Activated B cell treated with CpG ODN at 0.5 μM for 24 hours (primary cell): ENCODE measurements around the gene HEXIM2. TPM values are rescaled to one million over a fixed set of nuclear protein-coding genes. Genes with fewer than 3 reads are reported as not detected.

Source experiments
- ATAC-seq: fragments of 200-7000 bp; cut with Tn5 transposase; one replicate; pipeline ENCODE4 v1.10.0; 2021; ENCODE audit warnings: low read depth, mild to moderate bottlenecking, moderate library complexity
- CTCF ChIA-PET: fragments of 350-600 bp; sonication (Branson Sonifier 250); formaldehyde crosslinking; loops from one replicate; lab custom pipeline; 2021; ENCODE audit warnings: antibody characterized with exemption; lab: Charles Lee
- POLR2A ChIA-PET: fragments of 350-600 bp; sonication (Branson Sonifier 250); formaldehyde crosslinking; loops from one replicate; lab custom pipeline; 2021; ENCODE audit warnings: antibody characterized with exemption; lab: Charles Lee
- DNase-seq: peaks from one replicate; pipeline ENCODE4 v3.0.0; 2022
- H3K27ac Mint-ChIP-seq: one replicate; pipeline ENCODE4 v1.8.0; 2020; ENCODE audit warnings: mixed read lengths
- H3K27me3 Mint-ChIP-seq: one replicate; pipeline ENCODE4 v1.8.0; 2021; ENCODE audit warnings: mixed read lengths
- H3K36me3 Mint-ChIP-seq: one replicate; pipeline ENCODE4 v1.8.0; 2021; ENCODE audit warnings: low read depth, mixed read lengths
- H3K4me1 Mint-ChIP-seq: one replicate; pipeline ENCODE4 v1.8.0; 2021; ENCODE audit warnings: mixed read lengths
- H3K4me3 Mint-ChIP-seq: one replicate; pipeline ENCODE4 v1.8.0; 2020; ENCODE audit warnings: mild to moderate bottlenecking, mixed read lengths
- H3K9me3 Mint-ChIP-seq: one replicate; pipeline ENCODE4 v1.8.0; 2020; ENCODE audit warnings: mixed read lengths
- CTCF ChIP-seq: fragments of 200-600 bp; IDR thresholded peaks from one replicate; pipeline ENCODE4 v1.8.0; 2022; ENCODE audit warnings: antibody characterized with exemption, mild to moderate bottlenecking
- intact Hi-C: fragments of 100-400 bp; cut with micrococcal nuclease; formaldehyde crosslinking; loops from one replicate; pipeline ENCODE4 v1.15.1; 2024
- total RNA-seq: library from RNA; stranded (reverse); gene quantifications from 2 replicates; pipeline ENCODE4 v1.2.3, GENCODE V29; 2022

HEXIM2 gene
- total RNA-seq, 1 donor from 2014 or later, result 11.1 TPM

GRCh38 chr17:45115015-45115625 lies 46.6 kb upstream of the HEXIM2 start:
- Mint-ChIP-seq H3K4me1 (peaks cover 13% of the 10 kb centered on the region), H3K27me3 (peaks cover 2% of the 10 kb centered on the region), H3K36me3 (no peaks in the 10 kb centered on the region), H3K27ac (no peak overlapping the region), H3K4me3 (no peak overlapping the region), H3K9me3 (no peaks in the 10 kb centered on the region)
- intact Hi-C loops, result no loop called here
- ChIA-PET POLR2A (no interaction called here), CTCF (no interaction called here)
- no peak for ATAC-seq
- TF ChIP-seq CTCF, result no peak
- DNase-seq, result no peak

- Mint-ChIP-seq H3K27ac (no peak overlapping the region), H3K9me3 (no peaks in the 10 kb centered on the region), H3K4me3 (no peak overlapping the region), H3K4me1 (peaks cover 13% of the 10 kb centered on the region), H3K36me3 (no peaks in the 10 kb centered on the region), H3K27me3 (peaks cover 3% of the 10 kb centered on the region)
- ATAC-seq (no peak), DNase-seq (no peak)
- CTCF ChIA-PET, result no interaction called here
- POLR2A ChIA-PET, result no interaction called here
- intact Hi-C loops, result no loop called here
- no peak for TF ChIP-seq CTCF
These were observed 45.8 kb upstream of the HEXIM2 start for GRCh38 chr17:45115871-45116270.

- ATAC-seq (no peak), DNase-seq (no peak)
- no peaks in the 10 kb centered on the region for H3K9me3 Mint-ChIP-seq
- no peak for TF ChIP-seq CTCF
- intact Hi-C loops, result no loop called here
- H3K27me3 Mint-ChIP-seq, result peaks cover 6% of the 10 kb centered on the region
- no peak overlapping the region for H3K4me3 Mint-ChIP-seq
- ChIA-PET POLR2A (no interaction called here), CTCF (no interaction called here)
- H3K4me1 Mint-ChIP-seq, result peaks cover 9% of the 10 kb centered on the region
- no peaks in the 10 kb centered on the region for H3K36me3 Mint-ChIP-seq
- H3K27ac Mint-ChIP-seq, result no peak overlapping the region
These were observed 45.1 kb upstream of the HEXIM2 start for GRCh38 chr17:45116434-45117016.

- ChIA-PET CTCF (no interaction called here), POLR2A (no interaction called here)
- Mint-ChIP-seq H3K4me1 (peaks cover under 1% of the 10 kb centered on the region), H3K27ac (no peak overlapping the region), H3K9me3 (no peaks in the 10 kb centered on the region), H3K4me3 (no peak overlapping the region), H3K27me3 (peaks cover 9% of the 10 kb centered on the region), H3K36me3 (no peaks in the 10 kb centered on the region)
- no peak for TF ChIP-seq CTCF
- intact Hi-C loops, result no loop called here
- no peak for ATAC-seq
- no peak for DNase-seq
These were observed 44.3 kb upstream of the HEXIM2 start for GRCh38 chr17:45117334-45117733.

- no peaks in the 10 kb centered on the region for H3K4me1 Mint-ChIP-seq
- H3K27me3 Mint-ChIP-seq, result peaks cover 9% of the 10 kb centered on the region
- H3K9me3 Mint-ChIP-seq, result no peaks in the 10 kb centered on the region
- TF ChIP-seq CTCF, result no peak
- H3K27ac Mint-ChIP-seq, result no peak overlapping the region
- DNase-seq, result no peak
- ATAC-seq, result no peak
- intact Hi-C loops, result no loop called here
- ChIA-PET CTCF (no interaction called here), POLR2A (no interaction called here)
- no peaks in the 10 kb centered on the region for H3K36me3 Mint-ChIP-seq
- no peak overlapping the region for H3K4me3 Mint-ChIP-seq
These were observed 43.6 kb upstream of the HEXIM2 start for GRCh38 chr17:45117848-45118646.
